ENCODE measurements around the gene SLC2A1. TPM values are rescaled to one million over a fixed set of nuclear protein-coding genes. Genes with fewer than 3 reads are reported as not detected.

The SLC2A1 gene
- total RNA-seq, 5 donors from 2014 or later (not counting 1 experiment from before 2014, with no cell fraction given), result 72.0 to 91.7 (median 83.9) TPM

- peak overlapping the region in 1 of 3 donors; percentile 85 for H3K4me3 Mint-ChIP-seq
- H3K27me3 Mint-ChIP-seq, result no peaks in the 10 kb centered on the region
- peaks cover 52 to 72% (median 65%) of the 10 kb centered on the region in 3 donors for H3K4me1 Mint-ChIP-seq
Measured at GRCh38 chr1:42929434-42930177, 29.1 kb downstream of the SLC2A1 start.

GRCh38 chr1:42928859-42929258 is 29.8 kb downstream of the SLC2A1 start:
- no peaks in the 10 kb centered on the region for H3K9me3 Mint-ChIP-seq
- ATAC-seq (replicated peaks in 1 of 4), result no peak
- no peak overlapping the region for H3K4me3 ChIP-seq (ENCODE audit: control insufficient read depth in 1 of 2, extremely low read depth in 1 of 2, low read length in 1 of 2)
- no peaks in the 10 kb centered on the region for H3K27me3 Mint-ChIP-seq
- peaks cover 34% of the 10 kb centered on the region for H3K36me3 Mint-ChIP-seq
- H3K4me1 Mint-ChIP-seq, result peaks cover 45 to 69% (median 62%) of the 10 kb centered on the region in 3 donors
- POLR2A ChIA-PET, result no interaction called here
- over 99% methylated on average over 9 of the region's 13 CpGs for WGBS (ENCODE audit: insufficient coverage)
- peak overlapping the region; percentile 79 to 84 for H3K27ac Mint-ChIP-seq
- CTCF ChIA-PET, result no interaction called here
- peaks cover 16 to 57% of the 10 kb centered on the region in 2 donors for H3K36me3 ChIP-seq (ENCODE audit: control insufficient read depth in 2 of 2, extremely low read depth in 1 of 2, insufficient read depth in 1 of 2, low read length in 1 of 2)
- peak overlapping the region in 1 of 3 donors; percentile 44 for H3K4me3 Mint-ChIP-seq
- no peak overlapping the region for H3K27ac ChIP-seq (ENCODE audit: low read length)
- no peaks in the 10 kb centered on the region for H3K27me3 ChIP-seq (replicated peaks in 1 of 2; ENCODE audit: control insufficient read depth in 2 of 2, extremely low read depth in 1 of 2, insufficient read depth in 2 of 2, low read length in 1 of 2)
- H3K4me1 ChIP-seq (ENCODE audit: control insufficient read depth in 1 of 2, extremely low read depth in 1 of 2, insufficient read depth in 2 of 2, low read length in 2 of 2), result peaks cover 30 to 63% of the 10 kb centered on the region in 2 experiments
- H3K9me3 ChIP-seq, result no peaks in the 10 kb centered on the region
- no peak for DNase-seq

More at GRCh38 chr1:42929434-42930177, 29.1 kb downstream of the SLC2A1 start:
- Mint-ChIP-seq H3K27ac (peak overlapping the region; percentile 94 to 97), H3K36me3 (peaks cover 41% of the 10 kb centered on the region), H3K9me3 (no peaks in the 10 kb centered on the region)
- POLR2A ChIA-PET, result no interaction called here
- Histone ChIP-seq H3K4me3 (ENCODE audit: control insufficient read depth in 1 of 2, extremely low read depth in 1 of 2, low read length in 1 of 2) (no peak overlapping the region), H3K27ac (ENCODE audit: low read length) (no peak overlapping the region), H3K4me1 (ENCODE audit: control insufficient read depth in 1 of 2, extremely low read depth in 1 of 2, insufficient read depth in 2 of 2, low read length in 2 of 2) (peaks cover 36 to 70% of the 10 kb centered on the region in 2 experiments), H3K36me3 (ENCODE audit: control insufficient read depth in 2 of 2, extremely low read depth in 1 of 2, insufficient read depth in 1 of 2, low read length in 1 of 2) (peaks cover 16 to 62% of the 10 kb centered on the region in 2 donors), H3K9me3 (no peaks in the 10 kb centered on the region), H3K27me3 (replicated peaks in 1 of 2; ENCODE audit: control insufficient read depth in 2 of 2, extremely low read depth in 1 of 2, insufficient read depth in 2 of 2, low read length in 1 of 2) (no peaks in the 10 kb centered on the region)
- DNase-seq (peak in 1 of 35 experiments; percentile 22), ATAC-seq (replicated peaks in 1 of 4) (no peak)
- CTCF ChIA-PET, result no interaction called here
- WGBS (ENCODE audit: insufficient coverage), result 96% methylated on average over 21 of the region's 26 CpGs

- H3K27ac ChIP-seq (ENCODE audit: low read length), result no peak overlapping the region
- no peaks in the 10 kb centered on the region for H3K27me3 ChIP-seq (replicated peaks in 1 of 2; ENCODE audit: control insufficient read depth in 2 of 2, extremely low read depth in 1 of 2, insufficient read depth in 2 of 2, low read length in 1 of 2)
- Mint-ChIP-seq H3K27ac (peak overlapping the region; percentile 74 to 79), H3K4me3 (no peak overlapping the region), H3K27me3 (no peaks in the 10 kb centered on the region), H3K9me3 (no peaks in the 10 kb centered on the region), H3K36me3 (peaks cover 34% of the 10 kb centered on the region), H3K4me1 (peaks cover 43 to 68% (median 60%) of the 10 kb centered on the region in 3 donors)
- ChIA-PET POLR2A (no interaction called here), CTCF (interaction anchor here (0.8 to 1.2 kb wide), 3 partner anchors 15 to 146 kb away, joined by 3 to 4 read pairs (median 3); no protein-coding TSS in a partner anchor)
- H3K4me3 ChIP-seq (ENCODE audit: control insufficient read depth in 1 of 2, extremely low read depth in 1 of 2, low read length in 1 of 2), result no peak overlapping the region
- no peaks in the 10 kb centered on the region for H3K9me3 ChIP-seq
- H3K4me1 ChIP-seq (ENCODE audit: control insufficient read depth in 1 of 2, extremely low read depth in 1 of 2, insufficient read depth in 2 of 2, low read length in 2 of 2), result peaks cover 25 to 60% of the 10 kb centered on the region in 2 experiments
- peaks cover 16 to 53% of the 10 kb centered on the region in 2 donors for H3K36me3 ChIP-seq (ENCODE audit: control insufficient read depth in 2 of 2, extremely low read depth in 1 of 2, insufficient read depth in 1 of 2, low read length in 1 of 2)
- no peak for DNase-seq
- 71% methylated on average over 5 of the region's 10 CpGs for WGBS (ENCODE audit: insufficient coverage)
- ATAC-seq (replicated peaks in 1 of 4), result no peak
Measured at GRCh38 chr1:42927920-42928505, 30.7 kb downstream of the SLC2A1 start.

GRCh38 chr1:42927274-42927841 is 31.3 kb downstream of the SLC2A1 start:
- Histone ChIP-seq H3K4me3 (ENCODE audit: control insufficient read depth in 1 of 2, extremely low read depth in 1 of 2, low read length in 1 of 2) (no peak overlapping the region), H3K36me3 (ENCODE audit: control insufficient read depth in 2 of 2, extremely low read depth in 1 of 2, insufficient read depth in 1 of 2, low read length in 1 of 2) (peaks cover 16 to 53% of the 10 kb centered on the region in 2 donors), H3K27me3 (replicated peaks in 1 of 2; ENCODE audit: control insufficient read depth in 2 of 2, extremely low read depth in 1 of 2, insufficient read depth in 2 of 2, low read length in 1 of 2) (no peaks in the 10 kb centered on the region), H3K27ac (ENCODE audit: low read length) (no peak overlapping the region), H3K9me3 (no peaks in the 10 kb centered on the region), H3K4me1 (ENCODE audit: control insufficient read depth in 1 of 2, extremely low read depth in 1 of 2, insufficient read depth in 2 of 2, low read length in 2 of 2) (peaks cover 19 to 56% of the 10 kb centered on the region in 2 experiments)
- H3K4me3 Mint-ChIP-seq, result no peak overlapping the region
- H3K27me3 Mint-ChIP-seq, result no peaks in the 10 kb centered on the region
- POLR2A ChIA-PET, result no interaction called here
- ATAC-seq (replicated peaks in 1 of 4) (no peak), DNase-seq (no peak)
- 97% methylated on average over 6 of the region's 8 CpGs for WGBS (ENCODE audit: insufficient coverage)
- peak overlapping the region in 1 of 2 donors; percentile 74 for H3K27ac Mint-ChIP-seq
- CTCF ChIA-PET, result interaction anchor here (0.8 to 1.2 kb wide), 3 partner anchors 15 to 146 kb away, joined by 3 to 4 read pairs (median 3); no protein-coding TSS in a partner anchor
- peaks cover 34% of the 10 kb centered on the region for H3K36me3 Mint-ChIP-seq
- H3K9me3 Mint-ChIP-seq, result no peaks in the 10 kb centered on the region
- H3K4me1 Mint-ChIP-seq, result peaks cover 39 to 68% (median 60%) of the 10 kb centered on the region in 3 donors

- H3K27me3 Mint-ChIP-seq, result no peaks in the 10 kb centered on the region
- H3K9me3 Mint-ChIP-seq, result no peaks in the 10 kb centered on the region
- Histone ChIP-seq H3K4me1 (ENCODE audit: control insufficient read depth in 1 of 2, extremely low read depth in 1 of 2, insufficient read depth in 2 of 2, low read length in 2 of 2) (peaks cover 19 to 51% of the 10 kb centered on the region in 2 experiments), H3K27ac (ENCODE audit: low read length) (no peak overlapping the region), H3K4me3 (ENCODE audit: control insufficient read depth in 1 of 2, extremely low read depth in 1 of 2, low read length in 1 of 2) (no peak overlapping the region), H3K36me3 (ENCODE audit: control insufficient read depth in 2 of 2, extremely low read depth in 1 of 2, insufficient read depth in 1 of 2, low read length in 1 of 2) (peaks cover 16 to 53% of the 10 kb centered on the region in 2 donors), H3K27me3 (replicated peaks in 1 of 2; ENCODE audit: control insufficient read depth in 2 of 2, extremely low read depth in 1 of 2, insufficient read depth in 2 of 2, low read length in 1 of 2) (no peaks in the 10 kb centered on the region), H3K9me3 (no peaks in the 10 kb centered on the region)
- DNase-seq (no peak), ATAC-seq (replicated peaks in 1 of 4) (no peak)
- H3K4me1 Mint-ChIP-seq, result peaks cover 34 to 63% (median 55%) of the 10 kb centered on the region in 3 donors
- H3K4me3 Mint-ChIP-seq, result no peak overlapping the region
- peak overlapping the region in 1 of 2 donors; percentile 17 for H3K27ac Mint-ChIP-seq
- WGBS (ENCODE audit: insufficient coverage), result 98% methylated on average over 10 of the region's 11 CpGs
- ChIA-PET POLR2A (no interaction called here), CTCF (interaction anchor here in 1 of 2 donors (1.2 kb wide), 1 partner anchor 147 kb away, joined by 4 read pairs; no protein-coding TSS in a partner anchor)
- peaks cover 34% of the 10 kb centered on the region for H3K36me3 Mint-ChIP-seq
Measured at GRCh38 chr1:42926879-42927242, 31.8 kb downstream of the SLC2A1 start.

- POLR2A ChIA-PET, result no interaction called here
- H3K27ac ChIP-seq (ENCODE audit: low read length), result no peak overlapping the region
- no peaks in the 10 kb centered on the region for H3K27me3 Mint-ChIP-seq
Measured at GRCh38 chr1:42926235-42926878, 32.3 kb downstream of the SLC2A1 start.

More at GRCh38 chr1:42926235-42926878, 32.3 kb downstream of the SLC2A1 start:
- no peak for ATAC-seq (replicated peaks in 1 of 4)
- no peak overlapping the region for H3K27ac Mint-ChIP-seq
- H3K9me3 ChIP-seq, result no peaks in the 10 kb centered on the region
- CTCF ChIA-PET, result interaction anchor here in 1 of 2 donors (6.0 kb wide), 1 partner anchor 147 kb away, joined by 97 read pairs; no protein-coding TSS in a partner anchor
- peaks cover 29 to 58% (median 50%) of the 10 kb centered on the region in 3 donors for H3K4me1 Mint-ChIP-seq
- no peaks in the 10 kb centered on the region for H3K9me3 Mint-ChIP-seq
- whole genome bisulfite sequencing (ENCODE audit: insufficient coverage), result 96% methylated on average over 3 of the region's 5 CpGs
- H3K4me1 ChIP-seq (ENCODE audit: control insufficient read depth in 1 of 2, extremely low read depth in 1 of 2, insufficient read depth in 2 of 2, low read length in 2 of 2), result peaks cover 16 to 46% of the 10 kb centered on the region in 2 experiments
- H3K36me3 Mint-ChIP-seq, result peaks cover 34% of the 10 kb centered on the region
- DNase-seq, result no peak
- no peak overlapping the region for H3K4me3 Mint-ChIP-seq
- H3K36me3 ChIP-seq (ENCODE audit: control insufficient read depth in 2 of 2, extremely low read depth in 1 of 2, insufficient read depth in 1 of 2, low read length in 1 of 2), result peaks cover 16 to 53% of the 10 kb centered on the region in 2 donors
- no peak overlapping the region for H3K4me3 ChIP-seq (ENCODE audit: control insufficient read depth in 1 of 2, extremely low read depth in 1 of 2, low read length in 1 of 2)
- no peaks in the 10 kb centered on the region for H3K27me3 ChIP-seq (replicated peaks in 1 of 2; ENCODE audit: control insufficient read depth in 2 of 2, extremely low read depth in 1 of 2, insufficient read depth in 2 of 2, low read length in 1 of 2)

Measured in T-cell (primary cell).